Activated CD4-positive, alpha-beta T cell treated with anti-CD3 and anti-CD28 coated beads for 36 hours (primary cell): ENCODE data around the gene S100A4. TPM values are rescaled to one million over a fixed set of nuclear protein-coding genes. Genes with fewer than 3 reads are reported as not detected.

Source experiments
- ATAC-seq: fragments of 200-7000 bp; cut with Tn5 transposase; one replicate; pipeline ENCODE4 v1.10.0; 2021; ENCODE audit warnings: mild to moderate bottlenecking, moderate library complexity
- CTCF ChIA-PET: fragments of 350-600 bp; sonication (Branson Sonifier 250); formaldehyde crosslinking; loops from one replicate; lab custom pipeline; 2021; ENCODE audit warnings: antibody characterized with exemption; lab: Charles Lee
- POLR2A ChIA-PET: fragments of 350-600 bp; sonication (Branson Sonifier 250); formaldehyde crosslinking; loops from one replicate; lab custom pipeline; 2021; ENCODE audit warnings: antibody characterized with exemption, inconsistent platforms; lab: Charles Lee
- DNase-seq: peaks from one replicate; pipeline ENCODE4 v3.0.0-alpha.2; 2020
- H3K27ac Mint-ChIP-seq: one replicate; pipeline ENCODE4 v1.8.0; 2021; ENCODE audit warnings: mixed read lengths
- H3K27me3 Mint-ChIP-seq: one replicate; pipeline ENCODE4 v1.8.0; 2021; ENCODE audit warnings: mixed read lengths
- H3K36me3 Mint-ChIP-seq: one replicate; pipeline ENCODE4 v1.8.0; 2021; ENCODE audit warnings: low read depth, mixed read lengths
- H3K4me1 Mint-ChIP-seq: one replicate; pipeline ENCODE4 v1.8.0; 2021; ENCODE audit warnings: mixed read lengths
- H3K4me3 Mint-ChIP-seq: one replicate; pipeline ENCODE4 v1.8.0; 2021; ENCODE audit warnings: mild to moderate bottlenecking, moderate library complexity, mixed read lengths
- H3K9me3 Mint-ChIP-seq: one replicate; pipeline ENCODE4 v1.8.0; 2021; ENCODE audit warnings: low read depth, mixed read lengths
- intact Hi-C, 2 experiments: fragments of 100-400 bp; cut with DNase I in 1 of 2; cut with micrococcal nuclease in 1 of 2; formaldehyde crosslinking; loops; one replicate each; pipeline versions ENCODE4 v1.14.2 to v1.15.1; 2022 to 2024; cut with DNase I, micrococcal nuclease
- total RNA-seq, 2 experiments: library from RNA; stranded (reverse); gene quantifications; one replicate each; pipeline ENCODE4 v1.2.3, GENCODE V29; 2021

S100A4 gene
- total RNA-seq, 2 experiments from 2014 or later = 84.8 to 166 TPM

GRCh38 chr1:153560771-153561465 lies 15.3 kb upstream of the S100A4 start:
- ChIA-PET CTCF (interaction anchor here (0.7 to 2.4 kb wide), 6 partner anchors 9 to 82 kb away, joined by 3 to 9 read pairs (median 4); partner anchors contain the start of gene S100A6), POLR2A (interaction anchor here (0.5 to 0.8 kb wide), 2 partner anchors 16 to 160 kb away, joined by 3 read pairs; no protein-coding TSS in a partner anchor)
- intact Hi-C loops = no loop called here
- peaks cover 8% of the 10 kb centered on the region for H3K4me1 Mint-ChIP-seq
- H3K36me3 Mint-ChIP-seq = no peaks in the 10 kb centered on the region
- H3K27ac Mint-ChIP-seq = no peak overlapping the region
- H3K4me3 Mint-ChIP-seq = no peak overlapping the region
- H3K27me3 Mint-ChIP-seq = no peaks in the 10 kb centered on the region
- no peaks in the 10 kb centered on the region for H3K9me3 Mint-ChIP-seq
- no peak for ATAC-seq
- no peak for DNase-seq

- Mint-ChIP-seq H3K27ac (no peak overlapping the region), H3K27me3 (no peaks in the 10 kb centered on the region), H3K36me3 (no peaks in the 10 kb centered on the region), H3K9me3 (no peaks in the 10 kb centered on the region), H3K4me3 (no peak overlapping the region), H3K4me1 (peaks cover 1% of the 10 kb centered on the region)
- ChIA-PET CTCF (interaction anchor here (0.6 to 2.4 kb wide), 5 partner anchors 24 to 83 kb away, joined by 3 to 8 read pairs (median 3); partner anchors contain the start of gene S100A6), POLR2A (no interaction called here)
- DNase-seq (no peak), ATAC-seq (no peak)
- intact Hi-C loops = no loop called here
Measured at GRCh38 chr1:153560241-153560640, 14.6 kb upstream of the S100A4 start.

DNA sequence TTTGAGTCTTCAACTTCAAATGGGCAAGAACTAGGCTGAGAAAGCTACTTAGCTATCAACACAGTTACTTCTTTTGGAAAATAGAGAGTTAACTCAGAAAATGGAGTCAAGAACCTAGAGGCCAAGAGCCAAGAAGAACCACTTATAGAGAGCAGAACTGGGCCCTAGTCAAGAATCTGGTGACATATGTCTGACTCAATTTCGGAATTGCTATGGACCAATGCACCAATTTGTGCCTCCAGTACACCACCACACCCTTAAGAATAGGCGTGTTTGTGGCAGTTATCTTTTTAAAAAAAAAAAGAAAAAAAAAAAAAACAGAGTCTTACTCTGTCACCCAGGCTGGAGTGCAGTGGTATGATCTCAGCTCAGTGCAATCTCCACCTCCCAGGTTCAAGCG lies 12.3 kb upstream of the S100A4 start:
- no peak for ATAC-seq
- Mint-ChIP-seq H3K9me3 (no peaks in the 10 kb centered on the region), H3K27ac (no peak overlapping the region), H3K4me1 (no peaks in the 10 kb centered on the region), H3K36me3 (no peaks in the 10 kb centered on the region), H3K27me3 (no peaks in the 10 kb centered on the region), H3K4me3 (no peak overlapping the region)
- intact Hi-C loops = no loop called here
- DNase-seq = no peak
- POLR2A ChIA-PET = interaction anchor here (0.8 kb wide), 1 partner anchor 10 kb away, joined by 4 read pairs; no protein-coding TSS in a partner anchor
- CTCF ChIA-PET = interaction anchor here (1.4 to 1.9 kb wide), 2 partner anchors 13 to 14 kb away, joined by 4 to 6 read pairs; no protein-coding TSS in a partner anchor

DNA sequence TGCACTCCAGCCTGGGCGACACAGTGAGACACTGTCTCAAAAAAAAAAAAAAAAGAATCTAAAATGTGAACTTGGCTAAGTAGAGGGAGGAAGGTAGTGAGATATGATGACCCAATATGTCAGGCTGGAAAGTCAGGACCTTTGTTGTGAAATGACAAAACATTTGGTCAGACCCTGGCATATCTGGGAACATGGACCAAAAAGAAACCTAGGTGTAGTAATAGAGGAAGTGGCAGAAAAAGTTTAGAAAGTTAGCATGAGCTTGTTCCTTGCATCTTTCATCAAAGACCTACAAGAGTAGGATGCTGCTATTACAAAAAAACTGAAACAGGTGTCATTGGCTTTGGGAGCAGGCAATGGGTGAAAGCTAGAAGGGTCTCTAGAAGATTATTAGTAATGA lies 10.7 kb upstream of the S100A4 start:
- Mint-ChIP-seq H3K27ac (no peak overlapping the region), H3K9me3 (no peaks in the 10 kb centered on the region), H3K4me3 (no peak overlapping the region), H3K4me1 (no peaks in the 10 kb centered on the region), H3K27me3 (no peaks in the 10 kb centered on the region), H3K36me3 (no peaks in the 10 kb centered on the region)
- intact Hi-C loops = no loop called here
- ChIA-PET POLR2A (no interaction called here), CTCF (interaction anchor here (0.5 to 1.9 kb wide), 3 partner anchors 12 to 228 kb away, joined by 3 to 4 read pairs (median 3); partner anchors contain the start of gene S100A5)
- DNase-seq (no peak), ATAC-seq (no peak)

GRCh38 chr1:153553830-153554541 lies 8.4 kb upstream of the S100A4 start:
- ChIA-PET POLR2A (no interaction called here), CTCF (interaction anchor here (0.6 to 1.7 kb wide), 3 partner anchors 18 to 1820 kb away, joined by 3 to 4 read pairs (median 4); no protein-coding TSS in a partner anchor)
- ATAC-seq = peak; percentile 30
- DNase-seq = no peak
- no peaks in the 10 kb centered on the region for H3K36me3 Mint-ChIP-seq
- no peaks in the 10 kb centered on the region for H3K27me3 Mint-ChIP-seq
- intact Hi-C loops = no loop called here
- no peak overlapping the region for H3K4me3 Mint-ChIP-seq
- H3K27ac Mint-ChIP-seq = no peak overlapping the region
- H3K9me3 Mint-ChIP-seq = no peaks in the 10 kb centered on the region
- peaks cover under 1% of the 10 kb centered on the region for H3K4me1 Mint-ChIP-seq

GRCh38 chr1:153553096-153553495 lies 7.5 kb upstream of the S100A4 start:
- intact Hi-C loops = no loop called here
- CTCF ChIA-PET = interaction anchor here (0.6 to 1.4 kb wide), 4 partner anchors 8 to 1819 kb away, joined by 3 to 4 read pairs (median 3); no protein-coding TSS in a partner anchor
- no peaks in the 10 kb centered on the region for H3K36me3 Mint-ChIP-seq
- no peak overlapping the region for H3K4me3 Mint-ChIP-seq
- H3K27ac Mint-ChIP-seq = no peak overlapping the region
- no peak for DNase-seq
- H3K9me3 Mint-ChIP-seq = no peaks in the 10 kb centered on the region
- no peaks in the 10 kb centered on the region for H3K27me3 Mint-ChIP-seq
- no peak for ATAC-seq
- POLR2A ChIA-PET = no interaction called here
- peaks cover 7% of the 10 kb centered on the region for H3K4me1 Mint-ChIP-seq

GRCh38 chr1:153552335-153552734 lies 6.7 kb upstream of the S100A4 start:
- DNase-seq (no peak), ATAC-seq (no peak)
- H3K4me1 Mint-ChIP-seq = peaks cover 7% of the 10 kb centered on the region
- POLR2A ChIA-PET = interaction anchor here (0.6 kb wide), 1 partner anchor 91 kb away, joined by 3 read pairs; no protein-coding TSS in a partner anchor
- H3K27me3 Mint-ChIP-seq = no peaks in the 10 kb centered on the region
- CTCF ChIA-PET = interaction anchor here (0.8 to 1.4 kb wide), 3 partner anchors 9 to 16 kb away, joined by 3 to 4 read pairs (median 3); no protein-coding TSS in a partner anchor
- no peak overlapping the region for H3K27ac Mint-ChIP-seq
- H3K9me3 Mint-ChIP-seq = no peaks in the 10 kb centered on the region
- intact Hi-C loops = no loop called here
- no peaks in the 10 kb centered on the region for H3K36me3 Mint-ChIP-seq
- H3K4me3 Mint-ChIP-seq = no peak overlapping the region

GRCh38 chr1:153550827-153551500 lies 5.4 kb upstream of the S100A4 start:
- ChIA-PET POLR2A (interaction anchor here (0.6 kb wide), 2 partner anchors 10 to 343 kb away, joined by 3 to 8 read pairs; no protein-coding TSS in a partner anchor), CTCF (interaction anchor here (0.6 to 1.7 kb wide), 8 partner anchors 10 to 246 kb away, joined by 3 to 10 read pairs (median 4); partner anchors contain the start of gene S100A2)
- Mint-ChIP-seq H3K9me3 (no peaks in the 10 kb centered on the region), H3K27ac (no peak overlapping the region), H3K4me3 (no peak overlapping the region), H3K27me3 (no peaks in the 10 kb centered on the region), H3K4me1 (peaks cover 14% of the 10 kb centered on the region), H3K36me3 (no peaks in the 10 kb centered on the region)
- no peak for ATAC-seq
- no peak for DNase-seq
- intact Hi-C loops = no loop called here

DNA sequence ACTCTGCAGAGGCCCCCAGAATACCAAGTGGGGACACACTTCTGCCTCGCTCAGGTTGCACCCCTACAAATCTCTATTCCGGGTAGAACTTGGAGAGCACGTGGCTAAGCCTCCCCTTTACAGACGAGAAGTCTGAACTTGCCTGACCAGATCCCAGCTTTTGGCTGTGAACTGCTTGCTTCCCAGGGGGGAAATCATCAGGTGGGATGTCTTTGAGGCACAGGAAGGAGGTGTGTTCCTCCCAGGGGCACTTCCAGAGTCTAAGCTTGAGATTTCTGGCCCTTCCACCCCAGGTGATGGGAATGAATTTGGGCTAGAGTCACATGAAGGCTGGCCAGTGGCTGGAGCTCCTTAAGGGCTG lies 4.8 kb upstream of the S100A4 start:
- Mint-ChIP-seq H3K9me3 (no peaks in the 10 kb centered on the region), H3K27ac (peak overlapping the region; percentile 38), H3K36me3 (no peaks in the 10 kb centered on the region), H3K4me3 (no peak overlapping the region), H3K27me3 (no peaks in the 10 kb centered on the region), H3K4me1 (peaks cover 20% of the 10 kb centered on the region)
- ATAC-seq = no peak
- POLR2A ChIA-PET = interaction anchor here (0.6 to 1.6 kb wide), 3 partner anchors 9 to 344 kb away, joined by 3 to 8 read pairs (median 3); no protein-coding TSS in a partner anchor
- DNase-seq = no peak
- CTCF ChIA-PET = interaction anchor here (0.6 to 1.7 kb wide), 8 partner anchors 9 to 88 kb away, joined by 3 to 10 read pairs (median 4); partner anchors contain the start of gene S100A2
- intact Hi-C loops = no loop called here

DNA sequence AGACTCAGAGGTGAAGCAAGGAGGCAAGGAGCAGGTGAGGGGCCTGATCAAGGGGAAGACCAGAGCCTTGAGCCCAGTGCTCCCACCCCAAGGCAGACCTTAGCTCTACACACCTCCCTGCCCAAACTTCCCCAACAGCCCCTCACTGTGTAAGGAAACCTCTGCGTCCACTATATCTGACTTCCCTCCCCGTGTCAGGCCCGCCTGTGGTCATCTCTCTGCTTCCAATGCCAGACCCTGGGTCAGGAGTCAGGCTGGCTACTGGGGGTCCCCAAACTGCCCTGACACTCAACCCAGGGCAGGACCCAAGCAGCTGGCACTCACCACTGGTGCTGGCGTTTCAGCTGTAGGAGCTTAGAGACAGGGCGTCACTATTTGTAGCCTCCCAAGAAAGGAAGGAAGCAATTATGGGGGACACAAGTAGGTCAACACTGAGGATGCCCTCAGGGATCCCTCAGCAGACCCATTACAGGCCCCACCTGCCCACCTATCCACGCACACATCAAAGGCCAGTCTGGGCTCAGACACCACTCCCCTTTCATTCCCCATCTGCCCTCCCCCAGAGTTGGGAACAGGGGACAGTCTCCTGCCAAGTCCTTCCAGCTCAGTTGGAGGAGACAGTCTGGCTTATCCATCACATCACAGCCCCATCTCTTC lies 4.3 kb upstream of the S100A4 start:
- DNase-seq = no peak
- Mint-ChIP-seq H3K27ac (peak overlapping the region; percentile 38), H3K4me1 (peaks cover 25% of the 10 kb centered on the region), H3K9me3 (no peaks in the 10 kb centered on the region), H3K36me3 (peaks cover 1% of the 10 kb centered on the region), H3K4me3 (no peak overlapping the region), H3K27me3 (no peaks in the 10 kb centered on the region)
- intact Hi-C loops = loop anchor here in 1 of 2 experiments (5.0 kb wide), 1 partner anchor 1057 kb away; the partner anchor contains the start of gene ADAR
- POLR2A ChIA-PET = interaction anchor here (0.6 to 1.6 kb wide), 2 partner anchors 16 to 344 kb away, joined by 3 to 8 read pairs; no protein-coding TSS in a partner anchor
- ATAC-seq = no peak
- CTCF ChIA-PET = interaction anchor here (0.8 to 1.7 kb wide), 4 partner anchors 16 to 40 kb away, joined by 3 to 10 read pairs (median 4); partner anchors contain the start of gene S100A2
